Measurements from ENCODE around the gene HBZ.
"Not testable (repeated sequence)": the region's sequence is repeated elsewhere in the genome, so short reads cannot be mapped to it uniquely, and the experiment has no call there.

GRCh38 chr16:170088-170507 lies 17.7 kb downstream of the HBZ start:
- not testable (repeated sequence) for TF ChIP-seq CTCF (IDR thresholded peaks at IDR 0.05 in 2 of 3, conservative IDR thresholded peaks at IDR 0.05 in 1 of 3; ENCODE audit: borderline replicate concordance in 1 of 3, insufficient read depth in 1 of 3, low read depth in 2 of 3, low read length in 2 of 3); POLR2A (IDR thresholded peaks at IDR 0.05; ENCODE audit: borderline replicate concordance, extremely low read depth, insufficient read depth, insufficient read length); YY1 (IDR thresholded peaks at IDR 0.05; ENCODE audit: extremely low read depth, insufficient replicate concordance, low read depth, low read length); RAD21 (IDR thresholded peaks at IDR 0.05; ENCODE audit: low read depth); SRF (IDR thresholded peaks at IDR 0.05; ENCODE audit: low read depth); FOSL1 (IDR thresholded peaks at IDR 0.05; ENCODE audit: low read depth); EZH2 (IDR thresholded peaks at IDR 0.05); ELF1 (IDR thresholded peaks at IDR 0.05; ENCODE audit: borderline replicate concordance, low read depth)
- TF ChIP-seq, protein P1, sequence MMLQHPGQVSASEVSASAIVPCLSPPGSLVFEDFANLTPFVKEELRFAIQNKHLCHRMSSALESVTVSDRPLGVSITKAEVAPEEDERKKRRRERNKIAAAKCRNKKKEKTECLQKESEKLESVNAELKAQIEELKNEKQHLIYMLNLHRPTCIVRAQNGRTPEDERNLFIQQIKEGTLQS (IDR thresholded peaks at IDR 0.05): not testable (repeated sequence)

Measured in HCT116 (cell line).